H9 (cell line): Measurements from ENCODE around the gene ACOT7. TPM values are rescaled to one million over a fixed set of nuclear protein-coding genes. Genes with fewer than 3 reads are reported as not detected.

Experiments used
- DNase-seq: peaks from one replicate; pipeline ENCODE4 v3.0.0-alpha.2; 2017
- H2AFZ ChIP-seq: one replicate; pipeline ENCODE4 v1.6.1; 2013; ENCODE audit warnings: mild to moderate bottlenecking, low read length, control low read depth, moderate library complexity
- H2AK5ac ChIP-seq: 2 replicates; pipeline ENCODE4 v1.6.1; 2013; ENCODE audit warnings: low read length, control low read depth, mixed read lengths; ENCODE audit not compliant: insufficient read length
- H2BK120ac ChIP-seq: one replicate; pipeline ENCODE4 v1.6.1; 2013; ENCODE audit warnings: low read depth, mild to moderate bottlenecking, low read length, control low read depth, inconsistent platforms; ENCODE audit not compliant: poor library complexity, severe bottlenecking
- H2BK12ac ChIP-seq: 2 replicates; pipeline ENCODE4 v1.6.1; 2013; ENCODE audit warnings: low read length, control low read depth, mixed read lengths, low read depth; ENCODE audit not compliant: insufficient read length
- H2BK15ac ChIP-seq: 2 replicates; pipeline ENCODE4 v1.6.1; 2013; ENCODE audit warnings: low read depth, low read length, control low read depth
- H2BK20ac ChIP-seq: one replicate; pipeline ENCODE4 v1.6.1; 2013; ENCODE audit warnings: low read depth, mild to moderate bottlenecking, low read length, control low read depth, inconsistent platforms; ENCODE audit not compliant: poor library complexity, severe bottlenecking
- H2BK5ac ChIP-seq: 2 replicates; pipeline ENCODE4 v1.6.1; 2013; ENCODE audit warnings: low read length, control low read depth, mixed read lengths; ENCODE audit not compliant: insufficient read length
- H3K14ac ChIP-seq: 2 replicates; pipeline ENCODE4 v1.6.1; 2013; ENCODE audit warnings: low read length, control low read depth; ENCODE audit not compliant: insufficient read depth
- H3K18ac ChIP-seq: 2 replicates; pipeline ENCODE4 v1.6.1; 2013; ENCODE audit warnings: low read depth, mild to moderate bottlenecking, mixed read lengths, low read length, control low read depth; ENCODE audit not compliant: insufficient read length
- H3K23ac ChIP-seq: 2 replicates; pipeline ENCODE4 v1.6.1; 2013; ENCODE audit warnings: low read length, control low read depth, mixed read lengths, low read depth; ENCODE audit not compliant: insufficient read length
- H3K23me2 ChIP-seq: 2 replicates; pipeline ENCODE4 v1.6.1; 2013; ENCODE audit warnings: low read depth, mild to moderate bottlenecking, mixed read lengths, low read length, control low read depth; ENCODE audit not compliant: insufficient read length, poor library complexity, severe bottlenecking
- H3K27ac ChIP-seq: 2 replicates; pipeline ENCODE4 v1.5.1; 2013; ENCODE audit warnings: low read length, control low read depth, mixed read lengths, low read depth; ENCODE audit not compliant: insufficient read length
- H3K27me3 ChIP-seq: 2 replicates; pipeline ENCODE4 v1.6.1; 2013; ENCODE audit warnings: low read length, control low read depth, inconsistent platforms; ENCODE audit not compliant: insufficient read depth
- H3K4ac ChIP-seq: 2 replicates; pipeline ENCODE4 v1.6.1; 2013; ENCODE audit warnings: low read depth, mild to moderate bottlenecking, control low read depth, inconsistent platforms, low read length, moderate library complexity
- H3K4me1 ChIP-seq: 2 replicates; pipeline ENCODE4 v1.6.1; 2013; ENCODE audit warnings: low read length, control low read depth, inconsistent platforms; ENCODE audit not compliant: insufficient read depth
- H3K4me2 ChIP-seq: 2 replicates; pipeline ENCODE4 v1.6.1; 2013; ENCODE audit warnings: low read length, control low read depth, mixed read lengths; ENCODE audit not compliant: insufficient read length, insufficient read depth
- H3K56ac ChIP-seq: 2 replicates; pipeline ENCODE4 v1.6.1; 2013; ENCODE audit warnings: low read depth, mild to moderate bottlenecking, mixed read lengths, low read length, control low read depth; ENCODE audit not compliant: insufficient read length
- H3K79me1 ChIP-seq: 2 replicates; pipeline ENCODE4 v1.6.1; 2013; ENCODE audit warnings: low read depth, mild to moderate bottlenecking, moderate library complexity, low read length, control low read depth, inconsistent platforms; ENCODE audit not compliant: insufficient read depth, poor library complexity, severe bottlenecking
- H3K79me2 ChIP-seq: 2 replicates; pipeline ENCODE4 v1.6.1; 2013; ENCODE audit warnings: low read length, control low read depth, inconsistent platforms; ENCODE audit not compliant: insufficient read depth
- H3K9ac ChIP-seq: 2 replicates; pipeline ENCODE4 v1.6.1; 2013; ENCODE audit warnings: low read length, control low read depth, mixed read lengths; ENCODE audit not compliant: insufficient read length; ENCODE audit errors: extremely low read depth
- H3K9me3 ChIP-seq: one replicate; pipeline ENCODE4 v1.6.1; 2013; ENCODE audit warnings: low read depth, low read length, inconsistent platforms; ENCODE audit not compliant: control insufficient read depth
- H3T11ph ChIP-seq: one replicate; pipeline ENCODE4 v1.6.1; 2013; ENCODE audit warnings: mild to moderate bottlenecking, low read length, control low read depth, inconsistent platforms
- H4K20me1 ChIP-seq: one replicate; pipeline ENCODE4 v1.6.1; 2013; ENCODE audit not compliant: control insufficient read depth, insufficient read length, insufficient read depth
- H4K5ac ChIP-seq: 2 replicates; pipeline ENCODE4 v1.6.1; 2013; ENCODE audit warnings: low read depth, mild to moderate bottlenecking, mixed read lengths, low read length, control low read depth; ENCODE audit not compliant: insufficient read length
- H4K8ac ChIP-seq: replicated peaks from 2 replicates; pipeline ENCODE4 v1.6.1; 2013; ENCODE audit warnings: low read length, control low read depth, mixed read lengths, low read depth; ENCODE audit not compliant: insufficient read length
- H4K91ac ChIP-seq: 2 replicates; pipeline ENCODE4 v1.6.1; 2013; ENCODE audit warnings: low read depth, mild to moderate bottlenecking, moderate library complexity, mixed read lengths, low read length, control low read depth; ENCODE audit not compliant: insufficient read length
- H3K27ac Mint-ChIP-seq, 3 experiments: 2 replicates in 2 of 3; 3 replicates in 1 of 3; pipeline ENCODE4 v1.8.0; 2020 to 2021; ENCODE audit warnings: mixed read lengths in 3 of 3, mild to moderate bottlenecking in 1 of 3, moderate library complexity in 1 of 3
- H3K27me3 Mint-ChIP-seq: 2 replicates; pipeline ENCODE4 v1.8.0; 2021; ENCODE audit warnings: low read depth, mild to moderate bottlenecking, moderate library complexity, mixed read lengths
- H3K36me3 Mint-ChIP-seq, 3 experiments: 2 replicates in 2 of 3; 3 replicates in 1 of 3; pipeline ENCODE4 v1.8.0; 2020 to 2021; ENCODE audit warnings: low read depth in 3 of 3, mixed read lengths in 3 of 3; ENCODE audit not compliant: insufficient read depth in 1 of 3
- H3K4me1 Mint-ChIP-seq, 2 experiments: 2 replicates each; pipeline ENCODE4 v1.8.0; 2020; ENCODE audit warnings: mixed read lengths in 2 of 2
- H3K4me3 Mint-ChIP-seq, 2 experiments: 2 replicates in 1 of 2; 3 replicates in 1 of 2; pipeline ENCODE4 v1.8.0; 2020 to 2021; ENCODE audit warnings: mild to moderate bottlenecking in 2 of 2, mixed read lengths in 2 of 2, moderate library complexity in 1 of 2
- H3K9me3 Mint-ChIP-seq, 2 experiments: 2 replicates in 1 of 2; 3 replicates in 1 of 2; pipeline ENCODE4 v1.8.0; 2020; ENCODE audit warnings: mild to moderate bottlenecking in 2 of 2, mixed read lengths in 2 of 2, moderate library complexity in 1 of 2
- CTCF ChIP-seq: fragments of 200-600 bp; sonication (generic); conservative IDR thresholded peaks from 3 replicates; pipeline ENCODE4 v1.8.0; 2021; ENCODE audit warnings: antibody characterized with exemption, mild to moderate bottlenecking
- WGBS: extraction: QIAGEN DNeasy Blood & Tissue Kit; methylation state at CpG from one replicate; pipeline ENCODE4 v1.1.7; 2013; ENCODE audit warnings: missing lambda C conversion rate, low lambda C conversion rate, mixed read lengths; ENCODE audit not compliant: insufficient read length; ENCODE audit errors: extremely low coverage; 5-methylcytosine and 5-hydroxymethylcytosine counted together
- total RNA-seq: library from RNA; stranded (reverse); gene quantifications from 2 replicates; pipeline ENCODE4 v1.2.1, GENCODE V29; 2021

The ACOT7 gene
- total RNA-seq, 1 experiment from 2014 or later, result 87.4 TPM

GRCh38 chr1:6435547-6435946, 42.0 kb upstream of the ACOT7 start:
- H2AFZ ChIP-seq, result no peak overlapping the region
- H3K27me3 ChIP-seq, result no peaks in the 10 kb centered on the region
- no peak overlapping the region for H2BK20ac ChIP-seq
- H3K23ac ChIP-seq, result no peak overlapping the region
- H3T11ph ChIP-seq, result no peak overlapping the region
- H4K91ac ChIP-seq, result no peak overlapping the region
- no peaks in the 10 kb centered on the region for H3K79me2 ChIP-seq
- H3K9me3 Mint-ChIP-seq, result no peaks in the 10 kb centered on the region; a peak in 1 of 5 replicates
- H3K18ac ChIP-seq, result no peak overlapping the region
- no peak overlapping the region for H2BK15ac ChIP-seq
- H3K4me1 Mint-ChIP-seq, result peaks cover 13 to 16% of the 10 kb centered on the region in 2 experiments
- H2AK5ac ChIP-seq, result no peak overlapping the region
- no CpG with 5 or more reads among the region's 3 CpGs for WGBS
- H3K36me3 Mint-ChIP-seq, result no peaks in the 10 kb centered on the region
- no peak overlapping the region for H3K14ac ChIP-seq
- no peak overlapping the region for H2BK120ac ChIP-seq
- H3K4me1 ChIP-seq, result no peaks in the 10 kb centered on the region
- no peak overlapping the region for H4K5ac ChIP-seq
- no peak overlapping the region for H3K56ac ChIP-seq
- no peak overlapping the region for H3K4me3 Mint-ChIP-seq
- H3K79me1 ChIP-seq, result no peaks in the 10 kb centered on the region
- no peak overlapping the region for H3K4me2 ChIP-seq
- H3K27ac Mint-ChIP-seq, result no peak overlapping the region
- no peaks in the 10 kb centered on the region for H4K20me1 ChIP-seq
- no peak for TF ChIP-seq CTCF
- H2BK5ac ChIP-seq, result no peak overlapping the region
- H3K23me2 ChIP-seq, result no peaks in the 10 kb centered on the region
- no peak overlapping the region for H3K4ac ChIP-seq
- DNase-seq, result no peak
- H2BK12ac ChIP-seq, result no peak overlapping the region
- H3K27ac ChIP-seq, result no peak overlapping the region
- H3K9me3 ChIP-seq, result no peaks in the 10 kb centered on the region
- H3K27me3 Mint-ChIP-seq, result peaks cover 65% of the 10 kb centered on the region
- no peak overlapping the region for H3K9ac ChIP-seq
- no peak overlapping the region for H4K8ac ChIP-seq
